ENCODE data around the gene LRRC61.

DNA sequence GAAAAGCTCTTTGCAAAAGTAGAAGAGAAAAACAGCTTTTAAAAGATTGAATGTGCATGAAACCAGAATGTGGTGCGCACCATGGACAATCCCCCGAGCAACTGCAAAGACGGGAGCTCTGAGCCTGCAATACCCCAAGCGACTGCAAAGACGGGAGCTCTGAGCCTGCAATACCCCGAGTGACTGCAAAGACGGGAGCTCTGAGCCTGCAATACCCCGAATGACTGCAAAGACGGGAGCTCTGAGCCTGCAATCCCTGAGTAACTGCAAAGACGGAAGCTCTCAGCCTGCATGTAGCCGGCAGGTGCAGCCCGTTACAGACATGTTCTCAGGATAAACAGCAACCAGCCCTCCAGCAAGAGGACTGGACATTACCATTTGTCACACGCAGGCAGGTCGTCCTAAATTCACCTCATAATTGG lies 62.2 kb downstream of the LRRC61 start:
- TF ChIP-seq YY1 (tag by site-specific recombination; IDR thresholded peaks at IDR 0.05) (no peak), ZBTB26 (tag by site-specific recombination; optimal IDR thresholded peaks at IDR 0.05) (no peak), PRDM2 (tag by site-specific recombination; IDR thresholded peaks at IDR 0.05; ENCODE audit: borderline replicate concordance) (no peak), CTCF (tag by site-specific recombination; IDR thresholded peaks at IDR 0.05) (no peak), REST (tag by site-specific recombination; IDR thresholded peaks at IDR 0.05) (no peak), ZNF423 (tag by site-specific recombination; IDR thresholded peaks at IDR 0.05) (no peak), ZNF549 (tag by site-specific recombination; IDR thresholded peaks at IDR 0.05) (no peak), ZNF701 (tag by site-specific recombination; IDR thresholded peaks at IDR 0.05) (no peak), ZNF274 (IDR thresholded peaks at IDR 0.05; ENCODE audit: low read length) (no peak), ZNF274 (tag by site-specific recombination; IDR thresholded peaks at IDR 0.05; ENCODE audit: borderline replicate concordance) (no peak), ZNF416 (tag by site-specific recombination; IDR thresholded peaks at IDR 0.05) (no peak), ZNF184 (tag by site-specific recombination; IDR thresholded peaks at IDR 0.05) (no peak), ZNF18 (tag by site-specific recombination; IDR thresholded peaks at IDR 0.05) (no peak)
- TF ChIP-seq, protein P1, sequence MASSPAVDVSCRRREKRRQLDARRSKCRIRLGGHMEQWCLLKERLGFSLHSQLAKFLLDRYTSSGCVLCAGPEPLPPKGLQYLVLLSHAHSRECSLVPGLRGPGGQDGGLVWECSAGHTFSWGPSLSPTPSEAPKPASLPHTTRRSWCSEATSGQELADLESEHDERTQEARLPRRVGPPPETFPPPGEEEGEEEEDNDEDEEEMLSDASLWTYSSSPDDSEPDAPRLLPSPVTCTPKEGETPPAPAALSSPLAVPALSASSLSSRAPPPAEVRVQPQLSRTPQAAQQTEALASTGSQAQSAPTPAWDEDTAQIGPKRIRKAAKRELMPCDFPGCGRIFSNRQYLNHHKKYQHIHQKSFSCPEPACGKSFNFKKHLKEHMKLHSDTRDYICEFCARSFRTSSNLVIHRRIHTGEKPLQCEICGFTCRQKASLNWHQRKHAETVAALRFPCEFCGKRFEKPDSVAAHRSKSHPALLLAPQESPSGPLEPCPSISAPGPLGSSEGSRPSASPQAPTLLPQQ (tag by site-specific recombination; IDR thresholded peaks at IDR 0.05) = no peak
